ENCODE measurements around the gene VWC2.

DNA sequence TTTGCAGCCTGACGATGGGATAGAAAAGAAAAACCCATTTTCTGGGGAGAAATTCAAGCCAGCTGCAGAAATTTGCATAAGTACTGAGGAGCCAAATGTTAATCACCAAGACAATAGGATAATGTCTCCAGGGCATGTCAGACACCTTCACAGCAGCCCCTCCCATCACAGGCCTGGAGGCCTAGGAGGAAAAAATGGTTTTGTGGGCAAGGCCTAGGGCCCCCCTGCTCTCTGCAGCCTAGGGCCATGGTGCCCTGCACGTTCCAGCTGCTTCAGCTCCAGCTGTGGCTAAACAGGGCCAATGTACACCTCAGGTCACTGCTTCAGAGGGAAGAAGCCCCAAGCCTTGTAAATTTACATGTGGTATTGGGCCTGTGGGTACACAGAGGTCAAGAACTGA is 158.2 kb downstream of the VWC2 start:
- TF ChIP-seq CTCF (conservative IDR thresholded peaks at IDR 0.05; ENCODE audit: low read depth, low read length) (no peak), MXI1 (IDR thresholded peaks at IDR 0.05; ENCODE audit: borderline replicate concordance, low read depth, low read length) (no peak), POLR2A (IDR thresholded peaks at IDR 0.05; ENCODE audit: low read depth, low read length) (no peak), SMC3 (IDR thresholded peaks at IDR 0.05; ENCODE audit: low read depth, low read length) (no peak), BHLHE40 (IDR thresholded peaks at IDR 0.05; ENCODE audit: low read depth, low read length) (no peak), CEBPB (IDR thresholded peaks at IDR 0.05; ENCODE audit: low read depth, low read length) (no peak), USF2 (IDR thresholded peaks at IDR 0.05; ENCODE audit: low read depth, low read length) (no peak), MAFK (IDR thresholded peaks at IDR 0.05; ENCODE audit: low read depth, low read length) (no peak)

All from IMR-90 (cell line).